DMS79 (cell line): ENCODE results near the gene DNAJB12.
"Not testable (repeated sequence)": the region's sequence is repeated elsewhere in the genome, so short reads cannot be mapped to it uniquely, and the experiment has no call there.

ENCODE experiments used
- DNase-seq: peaks from one replicate; lab custom pipeline; 2025; lab: John Stamatoyannopoulos, UW

The DNAJB12 gene

DNA sequence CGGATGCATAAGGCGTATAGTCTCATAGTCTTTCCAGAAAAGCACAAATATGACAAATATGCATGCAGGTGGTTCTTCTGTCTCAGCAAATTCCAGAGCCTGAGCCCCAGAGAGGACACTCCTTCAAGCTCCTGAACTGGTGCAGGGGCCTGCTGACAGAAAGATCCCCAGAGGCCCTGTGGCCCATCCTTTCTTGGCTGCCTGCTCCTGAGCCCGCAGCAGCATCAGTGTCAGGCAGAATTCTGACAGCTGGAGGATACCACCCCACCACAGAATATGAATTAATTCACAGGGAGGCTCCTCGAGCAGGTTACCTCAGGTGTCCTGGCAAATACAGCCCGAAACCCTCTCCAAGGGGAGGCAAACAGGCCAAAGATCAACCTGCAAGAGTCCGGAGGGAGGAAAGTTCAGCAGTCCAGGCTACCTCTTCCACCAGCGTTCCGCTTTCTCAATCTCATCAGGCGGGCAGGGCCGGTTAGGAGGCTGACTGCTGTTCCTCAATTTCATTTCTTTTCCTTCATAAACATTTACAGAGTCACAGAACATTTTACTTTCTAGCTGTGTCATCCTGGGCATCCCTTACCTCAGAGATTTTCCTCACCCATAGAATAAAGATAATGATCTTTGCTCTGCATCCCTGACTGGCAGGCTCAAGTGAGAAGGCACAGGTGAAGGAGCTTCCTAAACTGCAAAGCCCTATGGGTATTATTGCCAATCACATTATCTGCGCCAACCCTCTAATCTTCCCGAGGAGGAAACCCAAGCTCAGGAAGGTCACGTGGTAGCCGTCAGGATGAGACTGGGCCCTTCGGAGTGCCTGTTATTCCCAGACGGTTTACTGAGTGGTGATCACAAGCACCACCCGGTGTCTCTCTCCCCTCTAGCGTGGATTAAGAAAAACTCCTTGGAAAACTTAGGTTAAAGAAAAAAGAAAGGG, 1.4 kb downstream of the DNAJB12 start:
- no peak for DNase-seq

DNA sequence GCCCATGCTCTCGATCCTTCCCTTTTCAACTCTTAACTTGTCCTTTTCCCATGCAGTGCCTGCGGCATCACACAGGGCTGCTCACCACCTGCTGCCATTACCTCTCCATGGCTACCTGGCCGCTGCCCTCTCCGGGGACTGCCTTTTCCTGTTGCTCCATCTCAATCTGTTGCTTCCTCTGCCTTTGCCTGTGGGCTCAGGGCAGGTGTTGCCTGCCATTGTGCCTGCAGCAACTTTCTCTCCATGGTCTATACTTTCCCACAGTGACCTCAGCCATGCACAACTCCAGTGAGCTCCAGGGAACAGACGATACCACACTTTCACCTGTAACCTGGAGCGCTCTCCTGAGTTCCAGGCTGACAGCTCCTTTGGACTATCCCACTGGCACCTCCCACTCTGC, 3.2 kb downstream of the DNAJB12 start:
- DNase-seq = no peak

DNA sequence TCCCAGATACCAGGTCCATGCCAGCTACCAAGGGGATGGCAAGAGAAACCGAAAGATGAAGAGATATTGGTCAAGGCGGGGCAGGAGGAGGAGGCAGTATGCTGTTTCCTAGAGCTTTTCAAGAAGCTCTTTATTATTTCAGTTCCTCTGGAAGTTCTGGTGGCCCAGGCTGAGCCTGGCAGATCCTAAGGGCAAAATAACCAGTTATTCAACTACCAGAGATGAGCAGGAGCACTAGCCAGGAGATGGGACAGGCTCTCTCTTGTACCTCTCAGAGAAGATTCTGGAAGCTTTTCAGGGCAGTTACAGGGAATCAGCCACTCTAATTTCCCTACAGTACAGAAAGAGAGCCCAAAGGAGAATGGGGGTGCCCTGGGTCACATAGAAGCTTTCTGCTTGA, 5.3 kb downstream of the DNAJB12 start:
- no peak for DNase-seq

- DNase-seq = no peak
Measured at GRCh38 chr10:72348282-72348681, 6.4 kb downstream of the DNAJB12 start.

- DNase-seq = not testable (repeated sequence)
Measured at GRCh38 chr10:72346117-72346516, 8.6 kb downstream of the DNAJB12 start.

GRCh38 chr10:72344932-72345331, 9.8 kb downstream of the DNAJB12 start:
- DNase-seq = no peak

- no peak for DNase-seq
Measured at GRCh38 chr10:72342911-72343310, 11.8 kb downstream of the DNAJB12 start.

DNA sequence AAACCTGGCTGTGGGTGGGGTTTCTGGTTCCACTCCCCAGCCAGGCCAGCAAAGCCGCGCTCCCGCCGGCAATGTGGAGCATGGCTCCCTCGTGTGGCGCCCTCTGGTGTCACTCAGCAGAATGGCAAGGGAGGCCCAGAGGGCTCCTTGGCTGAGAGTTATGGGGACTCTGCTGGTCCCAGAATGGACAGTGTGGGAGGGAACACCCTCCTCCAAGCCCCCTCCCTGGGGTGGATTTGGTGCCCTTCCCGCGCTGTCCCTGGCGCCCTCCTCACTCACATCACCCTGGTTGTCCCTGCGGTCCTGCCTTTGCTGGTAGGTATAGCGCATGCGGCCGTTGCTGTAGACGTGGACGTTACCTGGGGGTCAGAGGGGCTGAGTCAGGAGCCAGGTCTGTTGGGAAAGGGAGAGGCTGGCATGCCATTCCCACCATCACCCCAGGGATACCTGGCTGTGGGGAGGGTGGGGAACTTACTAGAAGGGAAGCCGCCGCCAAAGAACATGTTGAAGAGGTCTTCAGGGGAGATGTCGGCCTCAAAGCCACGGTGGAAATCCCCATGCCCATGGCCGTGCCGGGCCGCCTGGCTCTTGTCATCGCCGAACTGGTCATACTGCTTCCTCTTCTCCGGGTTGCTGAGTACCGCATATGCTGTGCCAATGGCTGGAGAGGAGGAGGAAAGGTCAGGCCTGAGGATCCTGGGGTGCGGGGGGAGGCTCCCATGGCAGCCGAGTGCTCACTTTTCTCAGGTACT, 14.0 kb downstream of the DNAJB12 start:
- DNase-seq = no peak

DNA sequence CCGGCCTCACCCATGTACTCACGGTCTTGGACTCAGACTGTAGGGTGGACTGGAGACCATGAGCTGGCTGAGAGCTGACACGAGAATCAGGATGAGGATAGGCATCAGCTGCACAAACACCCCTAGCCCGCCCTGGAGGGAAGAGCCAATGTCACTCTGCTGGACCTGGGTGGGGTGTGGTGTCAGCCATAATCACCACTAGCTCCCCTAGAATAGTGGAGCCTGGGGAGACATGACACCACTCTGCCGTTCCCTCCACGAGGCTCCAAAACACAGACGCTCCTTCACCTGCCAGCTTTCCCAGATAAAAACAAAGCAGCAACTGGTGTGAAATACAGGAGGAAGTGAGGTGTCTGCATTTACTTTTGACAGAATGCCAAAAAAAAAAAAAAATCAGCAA, 16.5 kb downstream of the DNAJB12 start:
- no peak for DNase-seq

DNA sequence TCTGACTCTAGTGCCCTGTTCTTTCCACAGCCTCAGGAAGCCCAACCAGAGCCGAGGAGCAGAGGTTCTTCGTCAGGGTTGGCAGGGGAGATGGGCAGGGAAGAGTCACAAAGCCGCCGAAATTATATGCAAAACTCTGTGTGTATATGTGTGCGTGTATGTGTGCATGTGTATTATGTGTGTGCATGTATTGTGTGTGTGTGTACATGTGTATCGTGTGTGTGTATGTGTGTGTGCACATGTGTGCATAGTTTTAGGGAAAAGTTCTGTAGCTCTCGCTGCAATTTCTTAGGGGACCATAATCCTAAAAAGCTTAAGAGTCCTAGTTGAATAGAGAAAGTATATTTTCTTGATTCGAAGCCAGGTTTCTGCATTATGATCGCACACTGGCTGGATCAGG, 17.0 kb downstream of the DNAJB12 start:
- no peak for DNase-seq

- DNase-seq = no peak
Measured at GRCh38 chr10:72337039-72337629, 17.6 kb downstream of the DNAJB12 start.

DNA sequence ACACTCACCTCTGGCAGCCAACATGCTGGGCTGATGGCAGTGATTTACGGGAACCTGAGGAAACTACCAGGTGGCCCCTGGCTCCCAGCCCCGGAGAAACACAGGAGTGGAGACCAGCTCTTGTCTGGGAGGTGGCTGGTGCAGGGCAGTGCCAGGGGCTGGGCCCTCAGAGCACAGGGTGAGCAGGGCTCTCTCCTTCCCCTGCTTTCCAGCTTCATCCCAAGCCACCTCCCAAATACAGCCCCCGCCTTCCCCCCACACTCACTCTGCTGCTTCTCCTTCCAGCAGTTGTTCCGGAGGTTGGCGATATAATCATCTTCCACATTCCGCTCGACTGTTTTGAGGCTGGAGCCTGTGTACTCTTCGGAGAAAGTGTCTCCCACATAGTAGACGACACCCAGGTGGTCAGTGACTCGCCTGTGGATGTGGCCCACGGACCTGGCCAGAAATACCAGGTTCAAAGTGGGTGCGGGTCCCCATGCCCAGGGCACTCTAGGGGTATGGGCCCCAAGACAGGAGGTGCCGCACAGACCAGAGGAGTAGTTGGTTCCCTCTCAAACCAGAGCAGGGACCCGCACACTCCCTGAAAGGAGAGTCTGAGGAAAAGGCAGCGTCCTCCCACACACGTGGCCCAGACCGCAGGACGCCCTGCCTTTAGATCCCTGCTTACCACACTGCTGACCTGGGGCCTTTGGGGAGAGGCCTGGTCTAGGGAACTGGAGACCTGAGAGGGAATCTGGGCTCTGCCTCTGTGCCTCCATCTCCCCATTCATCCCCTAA, 18.3 kb downstream of the DNAJB12 start:
- no peak for DNase-seq

DNA sequence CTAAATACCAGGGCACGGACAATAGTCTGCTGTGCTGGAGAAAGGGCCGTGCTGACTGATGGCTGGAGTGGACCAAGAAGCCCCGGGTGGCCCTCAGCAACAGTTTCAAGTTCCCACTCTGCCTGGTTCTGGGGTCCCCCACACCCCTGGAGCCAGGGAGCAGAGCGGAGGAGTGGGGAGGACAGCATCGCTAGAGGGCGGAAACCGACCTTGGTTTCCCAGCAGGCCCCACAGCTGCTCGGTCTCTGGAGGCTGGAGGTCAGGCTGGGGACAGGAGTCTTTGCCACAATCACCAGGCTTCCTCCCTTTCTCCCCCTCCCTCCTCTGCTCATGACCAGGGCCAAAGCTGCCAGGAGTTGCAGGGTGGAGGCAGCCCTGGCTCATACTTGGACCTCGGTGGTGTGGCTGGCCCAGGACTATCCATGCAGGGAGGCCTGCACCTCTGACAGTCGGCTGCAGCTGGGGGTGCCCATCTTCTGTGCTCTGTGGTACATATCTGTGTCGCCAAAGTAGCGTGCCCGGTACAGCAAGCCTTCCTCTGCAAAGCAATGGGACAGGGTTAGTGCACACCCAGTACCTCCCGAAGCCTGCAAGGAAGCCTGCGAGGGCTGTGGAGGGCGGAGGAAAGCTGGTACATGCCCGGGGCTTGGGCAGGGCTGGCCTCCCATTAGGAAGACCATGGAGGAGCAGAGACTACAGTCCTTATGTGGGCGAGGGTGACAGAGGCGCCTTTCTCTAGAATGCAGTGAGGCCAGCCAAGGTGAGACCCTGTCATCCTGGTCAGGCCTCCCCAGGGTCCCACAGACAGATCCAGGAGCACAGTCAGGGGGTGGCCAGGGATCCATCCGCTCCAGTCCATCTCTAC, 19.1 kb downstream of the DNAJB12 start:
- no peak for DNase-seq

GRCh38 chr10:72334825-72335393, 19.8 kb downstream of the DNAJB12 start:
- DNase-seq = peak; percentile 35

DNA sequence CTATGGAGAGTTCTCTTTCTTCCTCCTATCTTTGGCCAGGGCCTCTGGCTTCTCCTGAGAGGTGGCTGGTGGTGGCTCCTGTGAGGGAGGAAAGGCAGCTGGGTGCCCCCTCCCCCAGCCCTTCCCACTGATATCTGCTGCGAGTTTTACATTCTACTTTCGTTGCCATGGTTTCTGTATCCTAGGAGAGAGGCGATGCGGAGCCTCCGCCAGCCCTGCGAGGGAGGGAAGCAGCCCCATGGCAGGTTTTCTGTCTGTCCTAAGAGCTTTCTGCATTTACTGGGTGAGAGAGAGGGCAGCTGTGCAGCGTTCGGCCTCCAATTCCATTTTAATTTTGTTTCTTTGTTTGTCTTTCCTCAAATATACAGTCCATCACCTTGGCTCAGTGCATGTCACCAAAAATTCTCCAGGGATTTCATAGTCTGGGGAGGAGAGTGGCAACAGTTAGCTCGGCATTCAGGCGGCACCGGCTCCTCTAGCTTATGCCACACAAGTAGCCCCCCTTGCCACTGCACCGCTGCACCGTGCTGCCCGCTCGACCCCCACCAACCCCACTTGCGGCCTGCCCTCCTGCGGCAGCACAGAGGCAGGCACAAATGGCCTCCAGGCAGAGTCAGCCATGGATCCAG, 20.4 kb downstream of the DNAJB12 start:
- DNase-seq = peak; percentile 51

DNA sequence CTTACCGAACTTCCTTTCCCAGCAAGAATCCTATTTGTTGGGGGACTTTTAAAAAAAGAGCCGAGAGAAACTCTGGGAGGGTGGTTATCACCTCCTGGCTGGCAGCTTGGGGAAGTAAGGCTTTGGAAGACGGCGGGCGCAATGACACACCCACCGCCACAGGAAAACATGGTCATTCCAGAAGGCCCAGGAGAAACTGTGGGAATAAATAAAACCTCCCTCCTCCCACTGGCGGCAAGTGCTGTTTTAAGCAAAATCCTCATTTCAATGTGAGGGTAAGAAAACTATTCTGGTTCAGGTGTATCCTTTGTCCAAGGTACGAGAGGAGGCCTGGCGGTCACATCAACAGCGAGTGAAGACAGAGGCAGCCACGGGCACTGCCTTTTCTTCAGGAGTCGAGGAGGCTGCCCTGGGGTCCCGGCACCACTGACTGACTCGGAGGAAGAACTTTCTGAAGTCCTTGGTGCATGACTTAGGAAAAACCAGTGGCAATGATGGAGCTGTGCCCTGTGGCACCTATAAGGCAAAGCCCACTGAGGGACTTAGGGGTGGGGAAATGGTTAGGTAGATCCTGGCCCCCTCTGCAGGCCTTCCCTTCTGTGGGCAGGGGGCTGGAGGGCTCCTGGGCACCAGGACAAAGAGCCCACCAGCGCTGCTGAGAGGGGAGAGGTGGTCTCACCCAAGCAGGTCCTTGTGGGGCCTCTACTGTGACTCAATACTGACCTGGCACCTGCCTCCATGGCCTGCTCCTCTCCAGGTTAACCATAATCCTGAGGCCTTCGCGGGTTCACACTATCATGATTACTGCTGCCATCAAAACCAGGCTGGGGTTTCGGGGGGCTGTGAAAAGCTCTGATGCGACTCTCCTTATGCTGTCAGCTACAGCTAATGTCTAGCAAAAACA, 21.4 kb downstream of the DNAJB12 start:
- no peak for DNase-seq

DNA sequence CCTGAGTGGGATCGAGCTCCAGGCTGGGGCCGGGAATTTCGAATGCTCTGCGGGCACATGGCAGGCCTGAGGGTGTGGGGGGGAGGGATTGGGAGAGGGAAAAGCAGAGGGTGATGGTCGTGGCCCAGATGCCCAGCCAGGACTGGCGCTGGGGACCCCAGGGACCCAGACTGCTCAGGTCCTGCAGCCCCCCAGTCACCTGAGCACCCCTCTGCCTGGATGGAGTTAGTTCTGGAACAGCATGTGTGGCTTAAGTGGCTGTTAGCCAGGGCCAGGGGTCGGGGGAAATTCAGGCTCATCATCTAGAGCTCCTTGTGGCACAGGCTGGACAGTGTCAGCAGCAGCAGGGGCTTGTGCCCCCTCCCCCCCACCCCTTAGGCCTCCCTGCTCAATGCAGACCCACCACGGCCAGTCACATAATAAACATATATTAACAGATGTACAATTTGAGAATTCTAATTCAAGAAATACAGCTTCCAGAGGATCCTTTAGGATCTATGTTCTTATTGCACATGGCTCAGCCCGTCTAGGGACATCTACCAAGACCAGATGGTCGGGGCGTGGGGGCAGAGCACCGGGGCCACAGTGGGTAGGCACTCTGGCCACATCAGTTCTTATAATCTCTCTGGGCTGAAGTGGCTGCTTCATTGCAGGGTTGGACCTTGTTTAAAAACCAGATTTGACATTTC, 22.2 kb downstream of the DNAJB12 start:
- no peak for DNase-seq
